Esophagus muscularis mucosa (tissue), 3 donors: ENCODE measurements around the gene PSME1.

Experiments
- POLR2A ChIP-seq: fragments of 450-650 bp; IDR thresholded peaks from one replicate; pipeline ENCODE4 v1.6.1; 2017; ENCODE audit warnings: antibody characterized with exemption, moderate library complexity, mild to moderate bottlenecking, low read depth
- TF ChIP-seq, protein P1 (sequence below), 3 experiments: fragments of 200-600 bp in 2 of 3; fragments of 450-650 bp in 1 of 3; sonication (generic) in 2 of 3; IDR thresholded peaks; one replicate each; pipeline ENCODE4 v1.5.1; 2017 to 2019; ENCODE audit warnings: antibody characterized with exemption in 3 of 3, mild to moderate bottlenecking in 2 of 3, moderate library complexity in 1 of 3

GRCh38 chr14:24100197-24100981, 35.6 kb upstream of the PSME1 start:
- TF ChIP-seq, protein P1, sequence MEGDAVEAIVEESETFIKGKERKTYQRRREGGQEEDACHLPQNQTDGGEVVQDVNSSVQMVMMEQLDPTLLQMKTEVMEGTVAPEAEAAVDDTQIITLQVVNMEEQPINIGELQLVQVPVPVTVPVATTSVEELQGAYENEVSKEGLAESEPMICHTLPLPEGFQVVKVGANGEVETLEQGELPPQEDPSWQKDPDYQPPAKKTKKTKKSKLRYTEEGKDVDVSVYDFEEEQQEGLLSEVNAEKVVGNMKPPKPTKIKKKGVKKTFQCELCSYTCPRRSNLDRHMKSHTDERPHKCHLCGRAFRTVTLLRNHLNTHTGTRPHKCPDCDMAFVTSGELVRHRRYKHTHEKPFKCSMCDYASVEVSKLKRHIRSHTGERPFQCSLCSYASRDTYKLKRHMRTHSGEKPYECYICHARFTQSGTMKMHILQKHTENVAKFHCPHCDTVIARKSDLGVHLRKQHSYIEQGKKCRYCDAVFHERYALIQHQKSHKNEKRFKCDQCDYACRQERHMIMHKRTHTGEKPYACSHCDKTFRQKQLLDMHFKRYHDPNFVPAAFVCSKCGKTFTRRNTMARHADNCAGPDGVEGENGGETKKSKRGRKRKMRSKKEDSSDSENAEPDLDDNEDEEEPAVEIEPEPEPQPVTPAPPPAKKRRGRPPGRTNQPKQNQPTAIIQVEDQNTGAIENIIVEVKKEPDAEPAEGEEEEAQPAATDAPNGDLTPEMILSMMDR (IDR thresholded peaks at IDR 0.05): no peak
- no peak for TF ChIP-seq POLR2A
